Thymus (tissue), 11 donors: ENCODE results near the gene ZNRF1. TPM values are rescaled to one million over a fixed set of nuclear protein-coding genes. Genes with fewer than 3 reads are reported as not detected.
"Not testable (repeated sequence)": the region's sequence is repeated elsewhere in the genome, so short reads cannot be mapped to it uniquely, and the experiment has no call there.

Source experiments
- DNase-seq, 9 donors: peaks; one replicate each; pipeline ENCODE4 v3.0.0-alpha.2; 2013; ENCODE audit warnings: low spot score in 9 of 9, low read depth in 6 of 9, missing footprints in 1 of 9
- H3K27ac ChIP-seq, 2 donors: one replicate each; pipeline ENCODE4 v1.5.1; 2013; ENCODE audit warnings: control low read depth in 1 of 2, low read depth in 1 of 2, low read length in 1 of 2, mild to moderate bottlenecking in 1 of 2, moderate library complexity in 1 of 2
- H3K27me3 ChIP-seq, 2 donors: one replicate each; pipeline ENCODE4 v1.5.1; 2013; ENCODE audit warnings: low read length in 1 of 2; ENCODE audit not compliant: control insufficient read depth in 2 of 2, insufficient read depth in 1 of 2
- H3K36me3 ChIP-seq, 2 donors: one replicate each; pipeline ENCODE4 v1.5.1; 2013; ENCODE audit warnings: low read length in 1 of 2, mild to moderate bottlenecking in 1 of 2, moderate library complexity in 1 of 2; ENCODE audit not compliant: control insufficient read depth in 2 of 2, insufficient read depth in 2 of 2
- H3K4me1 ChIP-seq, 2 donors: one replicate each; pipeline ENCODE4 v1.5.1; 2013; ENCODE audit warnings: low read length in 2 of 2; ENCODE audit not compliant: control insufficient read depth in 2 of 2, insufficient read depth in 2 of 2
- H3K4me3 ChIP-seq, 2 donors: one replicate each; pipeline ENCODE4 v1.5.1; 2013; ENCODE audit warnings: low read length in 2 of 2, control low read depth in 1 of 2, mild to moderate bottlenecking in 1 of 2
- H3K9me3 ChIP-seq, 2 donors: one replicate each; pipeline ENCODE4 v1.5.1; 2013; ENCODE audit warnings: low read length in 1 of 2, mild to moderate bottlenecking in 1 of 2; ENCODE audit not compliant: control insufficient read depth in 2 of 2, insufficient read depth in 1 of 2
- WGBS: extraction: QIAGEN DNeasy Blood & Tissue Kit; methylation state at CpG from one replicate; pipeline ENCODE4 v1.1.7; 2013; 5-methylcytosine and 5-hydroxymethylcytosine counted together
- polyA plus RNA-seq: library from polyadenylated mRNA; stranded (reverse); fragments of 200-250 nt; gene quantifications from one replicate; pipeline ENCODE4 v1.2.3, GENCODE V29; 2013
- total RNA-seq: library from RNA; stranded (reverse); fragments of 120-200 nt; gene quantifications from one replicate; pipeline ENCODE4 v1.2.4, GENCODE V29; 2013
- donor health status: healthy.

The ZNRF1 gene
- total and polyA plus RNA-seq, 2 donors, result 26.6 to 39.6 TPM

GRCh38 chr16:74982256-74982655 lies 16.6 kb upstream of the ZNRF1 start:
- WGBS, result 97% methylated on average over 1 of the region's 1 CpG
- no peak overlapping the region for H3K27ac ChIP-seq

GRCh38 chr16:74984194-74984528 lies 14.7 kb upstream of the ZNRF1 start:
- H3K27me3 ChIP-seq, result no peaks in the 10 kb centered on the region
- H3K4me1 ChIP-seq, result peaks cover 6 to 15% of the 10 kb centered on the region in 2 donors
- peak overlapping the region; percentile 94 to 99 for H3K4me3 ChIP-seq
- WGBS, result 40% methylated on average over 13 of the region's 13 CpGs
- H3K27ac ChIP-seq, result peak overlapping the region in 1 of 2 donors; percentile 72
- DNase-seq, result no peak
- H3K9me3 ChIP-seq, result no peaks in the 10 kb centered on the region
- H3K36me3 ChIP-seq, result no peaks in the 10 kb centered on the region

More at GRCh38 chr16:74982256-74982655, 16.6 kb upstream of the ZNRF1 start:
- DNase-seq, result no peak
- Histone ChIP-seq H3K4me3 (no peak overlapping the region), H3K27me3 (no peaks in the 10 kb centered on the region), H3K36me3 (peaks cover 2 to 7% of the 10 kb centered on the region in 2 donors), H3K9me3 (no peaks in the 10 kb centered on the region), H3K4me1 (peaks cover 6 to 15% of the 10 kb centered on the region in 2 donors)

- H3K27me3 ChIP-seq, result no peaks in the 10 kb centered on the region
- peak within 1 kb of the TSS; percentile 94 to 99 for H3K4me3 ChIP-seq
- peak; percentile 98 to 100 (median 100) for DNase-seq
- H3K36me3 ChIP-seq, result no peaks in the 10 kb centered on the region
- no peaks in the 10 kb centered on the region for H3K9me3 ChIP-seq
- under 1% methylated on average over 68 of the region's 68 CpGs for WGBS
- H3K4me1 ChIP-seq, result peaks cover 6 to 15% of the 10 kb centered on the region in 2 donors
- peak within 1 kb of the TSS; percentile 72 to 78 for H3K27ac ChIP-seq
Observed at GRCh38 chr16:74984529-74985296, 14.1 kb upstream of the ZNRF1 start, which contains the start of gene WDR59. Gene WDR59, minus strand, starts transcription at chr16:74985123. Its CDS starts 106 bp downstream, at chr16:74985017.

DNA sequence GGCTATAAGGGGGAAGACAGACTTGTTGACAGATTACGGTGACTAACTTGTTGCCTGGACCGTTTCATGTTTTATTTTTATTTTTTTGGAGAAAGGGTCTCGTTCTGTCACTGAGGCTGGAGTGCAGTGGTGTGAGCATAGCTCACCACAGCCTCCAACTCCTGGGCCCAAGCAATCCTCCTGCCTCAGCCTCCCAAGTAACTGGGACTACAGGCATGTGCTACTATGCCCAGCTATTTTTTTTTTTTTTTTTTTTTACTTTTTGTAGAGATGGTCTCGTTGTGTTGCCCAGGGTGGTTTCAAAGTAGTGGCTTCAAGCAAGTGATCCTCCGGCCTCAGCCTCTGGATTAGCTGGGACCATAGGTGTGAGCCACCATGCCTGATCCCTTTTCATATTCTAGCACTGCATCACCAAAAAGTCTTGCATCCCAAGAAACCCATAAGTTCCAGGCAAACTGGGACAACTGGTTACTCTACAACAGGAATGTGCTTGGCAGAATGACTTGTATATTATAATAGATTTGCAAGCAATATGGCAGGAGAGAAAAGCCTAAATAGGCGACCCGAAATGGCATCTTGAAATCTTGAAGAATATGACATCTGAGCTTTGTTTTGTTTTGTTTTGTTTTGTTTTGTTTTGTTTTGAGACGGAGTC lies 11.7 kb upstream of the ZNRF1 start:
- no peaks in the 10 kb centered on the region for H3K9me3 ChIP-seq
- H3K27me3 ChIP-seq, result no peaks in the 10 kb centered on the region
- no peak overlapping the region for H3K27ac ChIP-seq
- no peak for DNase-seq
- H3K4me1 ChIP-seq, result peaks cover 6 to 18% of the 10 kb centered on the region in 2 donors
- H3K4me3 ChIP-seq, result no peak overlapping the region
- H3K36me3 ChIP-seq, result no peaks in the 10 kb centered on the region
- WGBS, result 99% methylated on average over 8 of the region's 8 CpGs

DNA sequence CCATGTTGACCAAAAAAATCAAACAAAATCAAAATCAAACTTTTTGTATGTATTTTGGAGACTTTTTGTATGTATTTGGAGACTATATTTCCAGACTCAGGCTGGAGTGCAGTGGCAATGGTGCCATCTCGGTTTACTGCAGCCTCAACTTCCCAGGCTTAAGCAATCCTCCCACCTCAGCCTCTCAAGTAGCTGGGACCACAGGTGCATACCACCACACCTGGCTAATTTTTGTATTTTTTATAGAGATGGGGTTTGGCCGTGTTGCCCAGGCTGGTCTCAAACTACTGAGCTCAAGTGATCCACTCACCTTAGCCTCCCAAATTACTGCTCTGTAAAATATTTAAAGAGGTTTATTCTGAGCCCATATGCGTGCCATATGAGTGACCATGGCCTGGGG lies 9.0 kb upstream of the ZNRF1 start:
- H3K9me3 ChIP-seq, DNase-seq, H3K36me3 ChIP-seq, H3K27ac ChIP-seq, H3K27me3 ChIP-seq, H3K4me1 ChIP-seq, H3K4me3 ChIP-seq: not testable (repeated sequence)
- 96% methylated on average over 3 of the region's 3 CpGs for WGBS

DNA sequence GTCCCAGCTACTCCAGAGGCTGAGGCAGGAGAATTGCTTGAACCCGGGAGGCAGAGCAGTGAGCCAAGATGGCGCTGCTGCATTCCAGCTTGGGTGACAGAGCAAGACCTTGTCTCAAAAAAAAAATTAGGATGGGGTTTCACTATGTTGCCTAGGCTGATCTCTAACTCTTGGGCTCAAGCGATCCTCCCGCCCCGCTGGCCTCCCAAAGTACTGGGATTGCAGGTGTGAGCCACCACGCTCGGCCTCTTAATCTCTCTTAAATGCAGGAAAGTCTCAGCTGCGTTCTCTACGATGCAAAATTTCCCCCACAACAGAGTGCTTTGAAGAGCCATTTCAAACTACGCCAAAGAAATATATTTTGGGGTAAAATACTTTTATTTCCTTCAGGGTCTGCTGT lies 8.0 kb upstream of the ZNRF1 start:
- no peak overlapping the region for H3K4me3 ChIP-seq
- no peaks in the 10 kb centered on the region for H3K27me3 ChIP-seq
- DNase-seq, result no peak
- no peaks in the 10 kb centered on the region for H3K9me3 ChIP-seq
- H3K4me1 ChIP-seq, result peaks cover 0 to 3% of the 10 kb centered on the region in 2 donors
- no peaks in the 10 kb centered on the region for H3K36me3 ChIP-seq
- WGBS, result 97% methylated on average over 10 of the region's 10 CpGs
- H3K27ac ChIP-seq, result no peak overlapping the region

GRCh38 chr16:74991268-74991592 lies 7.6 kb upstream of the ZNRF1 start:
- Histone ChIP-seq H3K4me1 (peaks cover 0 to 3% of the 10 kb centered on the region in 2 donors), H3K9me3 (no peaks in the 10 kb centered on the region), H3K27ac (no peak overlapping the region), H3K4me3 (no peak overlapping the region), H3K36me3 (no peaks in the 10 kb centered on the region), H3K27me3 (no peaks in the 10 kb centered on the region)
- 97% methylated on average over 5 of the region's 5 CpGs for WGBS
- DNase-seq, result no peak

DNA sequence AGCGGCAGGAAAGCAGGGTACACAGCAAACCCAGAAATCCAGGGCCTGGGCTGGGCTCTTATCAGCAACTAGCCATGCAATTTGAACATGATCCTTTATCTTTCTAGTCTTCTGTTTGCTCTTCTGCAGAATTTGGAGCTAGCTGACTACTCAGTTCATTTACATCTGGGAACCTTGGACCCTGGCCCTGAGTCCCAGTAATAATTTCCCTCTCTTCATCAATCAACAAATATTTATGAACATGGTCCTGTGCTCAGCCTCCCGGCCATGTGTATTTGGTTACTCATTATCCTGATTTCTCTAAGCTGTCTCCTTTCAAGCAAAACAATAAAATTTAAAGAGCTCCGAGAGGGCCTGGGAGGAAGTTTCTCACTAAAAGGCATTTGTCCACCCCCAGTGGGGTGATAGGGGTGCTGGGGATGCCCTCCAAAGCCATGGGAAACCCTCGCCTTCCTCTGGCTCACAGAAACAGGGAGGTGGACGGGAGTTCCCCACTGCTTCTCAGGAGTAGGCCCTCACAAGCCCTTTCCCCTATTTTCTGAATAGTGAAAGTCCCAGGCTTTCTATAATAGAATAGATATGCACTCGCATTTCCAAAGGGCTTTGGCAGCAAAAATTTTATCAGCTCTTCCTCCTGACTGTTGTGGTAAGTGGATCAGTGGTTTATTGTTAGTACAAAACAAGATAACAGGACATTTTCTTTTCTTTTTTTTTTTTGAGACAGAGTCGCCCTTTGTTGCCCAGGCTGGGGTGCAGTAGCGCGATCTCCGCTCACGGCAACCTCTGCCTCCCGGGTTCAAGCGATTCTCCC lies 7.0 kb upstream of the ZNRF1 start:
- 88% methylated on average over 13 of the region's 13 CpGs for WGBS
- H3K27me3 ChIP-seq, result no peaks in the 10 kb centered on the region
- no peaks in the 10 kb centered on the region for H3K36me3 ChIP-seq
- H3K27ac ChIP-seq, result peak overlapping the region in 1 of 2 donors; percentile 18
- H3K4me1 ChIP-seq, result peaks cover 0 to 3% of the 10 kb centered on the region in 2 donors
- H3K4me3 ChIP-seq, result no peak overlapping the region
- DNase-seq, result no peak
- H3K9me3 ChIP-seq, result no peaks in the 10 kb centered on the region

DNA sequence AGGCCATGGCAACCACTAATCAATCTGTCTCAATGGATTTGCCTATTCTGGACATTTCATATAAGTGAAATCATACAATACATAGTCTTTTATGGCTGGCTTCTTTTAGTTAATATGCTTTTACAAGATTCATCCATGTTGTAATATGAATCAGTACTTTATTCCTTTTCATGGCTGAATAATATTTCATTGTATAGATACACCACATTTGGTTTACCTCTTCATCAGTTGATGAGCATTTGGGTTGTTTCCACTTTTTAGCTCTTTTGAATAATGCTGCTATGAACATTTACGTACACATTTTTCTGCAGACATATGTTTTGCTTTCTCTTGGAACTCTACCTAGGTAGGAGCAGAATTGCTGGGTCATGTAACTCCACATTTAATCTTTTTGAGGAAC lies 2.8 kb upstream of the ZNRF1 start:
- Histone ChIP-seq H3K36me3 (no peaks in the 10 kb centered on the region), H3K9me3 (no peaks in the 10 kb centered on the region), H3K4me3 (no peak overlapping the region), H3K27ac (no peak overlapping the region), H3K4me1 (peaks cover 0 to 13% of the 10 kb centered on the region in 2 donors), H3K27me3 (no peaks in the 10 kb centered on the region)
- 98% methylated on average over 1 of the region's 1 CpG for WGBS
- DNase-seq, result no peak
